GM18907 (cell line): ENCODE measurements around the gene ADAMTS19.
"Not testable (repeated sequence)": the region's sequence is repeated elsewhere in the genome, so short reads cannot be mapped to it uniquely, and the experiment has no call there.

Source experiments
- ATAC-seq: cut with Tn5 transposase; IDR thresholded peaks from one replicate; pipeline ENCODE4 v1.9.1; 2021; ENCODE audit warnings: mild to moderate bottlenecking, moderate library complexity; ENCODE audit not compliant: unreplicated experiment

ADAMTS19 gene

DNA sequence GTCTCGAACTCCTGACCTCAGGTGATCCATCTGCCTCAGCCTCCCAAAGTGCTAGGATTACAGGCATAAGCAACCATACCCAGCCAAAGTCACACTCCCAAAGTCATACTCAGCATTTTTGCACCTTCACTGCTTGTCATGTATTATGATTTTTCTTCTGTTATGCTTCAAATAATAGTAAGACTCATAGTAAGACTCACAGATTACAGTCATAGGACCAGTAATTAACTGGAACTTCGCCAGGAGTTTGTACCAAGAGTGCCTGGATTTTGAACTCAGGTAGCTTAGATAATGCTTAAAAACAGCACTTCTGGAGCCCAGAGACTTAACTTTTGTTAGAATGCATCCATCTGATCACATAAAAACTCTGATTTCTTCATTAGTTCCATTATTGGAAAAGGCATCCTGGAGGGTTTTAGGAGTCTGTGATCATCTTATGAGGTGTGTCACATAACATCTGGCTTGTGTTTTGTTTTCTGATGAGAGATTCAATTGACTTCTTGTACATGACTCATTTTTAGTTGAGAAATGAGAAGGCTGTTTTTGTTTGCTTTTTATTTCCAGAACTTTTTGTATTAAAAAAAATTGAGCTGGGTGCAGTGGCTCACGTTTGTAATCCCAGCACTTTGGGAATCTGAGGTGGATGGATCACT, 131.5 kb downstream of the ADAMTS19 start:
- ATAC-seq, result no peak

DNA sequence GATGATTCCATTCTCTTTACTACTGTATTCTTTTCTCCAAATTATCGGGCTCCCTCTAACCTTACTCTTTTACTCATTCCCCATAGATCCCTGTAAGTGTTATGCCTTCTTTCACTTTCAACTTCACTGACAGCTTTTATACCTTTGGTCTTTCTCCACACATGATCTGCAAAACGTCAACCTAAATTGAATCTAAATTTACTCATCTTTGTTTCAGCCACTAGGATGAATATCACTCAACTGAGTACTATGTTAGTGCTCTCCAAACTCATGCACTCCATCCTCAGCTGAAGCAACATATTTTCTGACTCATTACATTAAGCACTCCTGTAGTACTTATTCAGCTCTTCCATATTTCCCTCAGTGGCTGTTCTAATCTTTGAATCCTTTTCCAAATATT, 133.4 kb downstream of the ADAMTS19 start:
- no peak for ATAC-seq

DNA sequence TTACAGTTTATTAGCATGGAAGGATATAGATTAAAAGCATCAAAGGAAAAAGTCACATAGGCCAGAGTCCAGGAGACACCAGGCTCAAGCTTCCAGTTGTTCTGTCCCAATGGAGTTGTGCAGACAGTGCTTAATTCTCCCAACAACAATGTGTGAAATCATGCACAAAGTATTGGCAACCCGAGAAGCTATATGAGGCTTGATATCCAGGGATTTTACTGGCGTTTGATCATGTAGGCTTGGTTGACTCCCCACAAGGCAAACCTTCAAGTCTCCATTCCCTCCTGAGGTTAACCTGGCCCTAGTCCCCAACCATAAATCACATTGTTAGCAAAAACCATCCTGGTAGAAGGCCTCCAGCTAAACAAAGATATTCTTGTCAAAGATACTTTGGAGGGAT, 141.5 kb downstream of the ADAMTS19 start:
- no peak for ATAC-seq

DNA sequence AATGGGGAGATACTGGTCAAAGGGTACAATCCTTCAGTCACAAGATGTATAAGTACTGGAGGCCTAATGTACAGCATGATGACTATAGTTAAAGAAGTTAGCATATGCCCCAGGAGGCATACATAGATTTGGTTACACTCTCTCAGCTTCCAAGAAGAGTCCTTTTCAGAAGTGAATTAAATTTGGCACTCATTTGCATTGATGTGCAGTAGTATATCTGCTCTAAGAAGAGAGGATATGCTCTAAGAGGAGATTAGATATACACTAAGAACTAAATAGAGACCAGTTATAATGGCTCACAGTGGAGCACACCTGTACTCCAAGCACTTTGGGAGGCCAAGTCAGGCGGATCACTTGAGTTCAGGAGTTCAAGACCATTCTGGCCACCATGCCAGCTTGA, 148.3 kb downstream of the ADAMTS19 start:
- ATAC-seq, result no peak

DNA sequence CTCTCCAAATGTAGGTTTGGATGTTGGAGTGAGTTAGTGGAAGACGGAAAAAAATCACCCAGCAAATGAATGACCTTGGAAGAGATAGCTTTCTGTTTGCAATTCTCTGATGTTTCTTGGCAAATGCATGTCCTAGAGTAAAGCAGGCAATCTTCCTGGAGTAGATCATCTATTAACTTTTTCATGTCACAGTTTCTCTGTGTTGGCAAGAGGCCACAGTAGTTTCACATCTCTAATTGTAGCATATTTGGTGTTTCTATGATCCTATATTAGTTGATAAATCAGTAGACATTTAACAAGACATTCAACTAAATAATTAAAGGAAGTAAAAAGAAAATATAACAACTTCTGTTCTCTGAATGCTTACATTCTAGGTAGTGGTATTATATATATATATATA, 149.6 kb downstream of the ADAMTS19 start:
- ATAC-seq, result peak; percentile 98

DNA sequence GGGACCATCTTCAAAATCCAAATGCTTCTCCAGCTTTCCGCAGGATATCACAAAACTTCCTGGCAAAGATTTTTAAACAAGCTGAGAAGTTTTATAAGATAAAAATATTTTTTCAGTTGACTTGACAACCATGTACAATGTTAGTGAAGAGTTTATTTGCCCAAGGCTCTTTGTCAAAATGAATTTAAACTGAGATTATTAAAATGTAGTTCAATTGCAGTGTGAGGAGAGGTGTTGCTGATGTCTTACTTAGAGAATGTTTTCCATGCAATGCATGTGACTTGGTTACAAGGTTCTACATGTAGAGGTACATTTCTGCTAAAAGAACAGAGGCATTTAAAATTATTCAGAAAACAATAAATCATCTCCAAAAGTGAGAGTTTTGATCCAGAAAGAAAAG, 156.4 kb downstream of the ADAMTS19 start:
- ATAC-seq, result no peak

DNA sequence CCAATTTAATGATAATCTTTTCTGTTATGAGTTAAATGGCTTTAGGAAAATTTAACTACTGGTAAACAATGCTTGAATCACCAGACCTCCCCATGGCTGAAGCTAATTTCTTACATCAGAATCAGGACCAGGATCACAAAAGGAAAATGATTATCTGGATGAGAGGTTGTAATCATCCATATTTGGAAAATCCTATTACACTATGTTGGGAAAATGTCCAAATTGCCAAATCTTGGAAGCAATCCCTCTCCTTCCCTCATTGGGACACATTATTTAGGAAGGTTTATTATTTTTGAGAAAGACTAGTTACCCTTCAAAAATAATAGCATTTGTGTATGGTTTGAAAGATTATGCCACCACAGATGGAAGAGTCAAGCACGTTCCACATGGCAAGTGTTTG, 157.1 kb downstream of the ADAMTS19 start:
- ATAC-seq, result no peak

DNA sequence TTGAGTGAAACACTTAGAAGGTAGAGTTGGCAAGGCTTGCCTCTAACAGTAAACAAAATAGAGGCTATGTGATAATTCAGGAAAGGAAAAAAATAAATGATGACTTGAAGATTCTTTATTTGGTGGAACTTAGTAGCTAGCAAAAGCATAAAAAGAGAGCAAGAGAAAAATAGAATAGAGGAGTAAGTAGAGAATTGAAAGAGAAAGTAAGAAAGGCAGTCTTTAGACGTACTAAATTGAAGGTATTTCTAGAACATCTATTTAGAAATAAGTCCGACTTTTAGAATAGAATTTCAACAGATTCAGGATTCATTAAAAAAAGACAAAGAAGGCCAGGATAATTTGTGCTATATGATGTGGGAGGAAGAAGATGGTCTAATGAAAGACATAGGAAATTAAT, 159.7 kb downstream of the ADAMTS19 start:
- no peak for ATAC-seq

DNA sequence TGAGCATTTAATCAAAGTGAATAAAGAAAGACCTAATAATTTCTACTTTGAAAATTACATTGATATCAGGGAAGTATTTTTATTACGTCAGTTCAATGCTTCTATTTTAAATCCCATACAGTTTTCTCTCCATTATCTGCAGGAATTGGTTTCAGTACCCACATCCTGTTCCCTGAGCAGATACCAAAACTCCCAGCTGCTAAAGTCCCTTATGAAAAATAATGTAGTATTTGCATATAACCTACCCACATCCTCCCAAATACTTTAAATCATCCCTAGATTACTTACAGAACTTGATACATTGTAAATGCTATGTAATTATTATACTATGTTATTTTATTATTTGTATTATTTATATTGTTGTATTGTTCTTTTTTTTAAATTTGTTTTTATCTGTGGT, 162.4 kb downstream of the ADAMTS19 start:
- peak; percentile 52 for ATAC-seq

DNA sequence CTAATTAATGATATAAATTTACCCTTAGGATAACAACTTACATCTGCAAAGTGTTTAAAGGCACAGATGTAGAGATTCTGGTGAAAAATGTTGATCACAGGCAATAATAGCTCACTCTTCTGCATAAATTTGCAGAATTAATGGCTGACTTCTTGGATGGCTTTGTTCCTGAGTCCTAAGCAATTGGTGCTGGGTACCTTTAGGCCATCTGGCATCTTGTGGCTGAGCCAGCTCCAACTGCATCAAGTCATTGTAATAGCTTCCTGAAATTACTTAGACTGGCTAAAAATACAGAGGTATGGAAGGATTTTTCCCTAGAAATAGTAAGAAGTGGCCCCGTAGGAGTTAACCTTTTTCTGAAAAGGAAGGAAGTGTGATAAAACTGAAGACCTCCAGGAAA, 169.5 kb downstream of the ADAMTS19 start:
- no peak for ATAC-seq

DNA sequence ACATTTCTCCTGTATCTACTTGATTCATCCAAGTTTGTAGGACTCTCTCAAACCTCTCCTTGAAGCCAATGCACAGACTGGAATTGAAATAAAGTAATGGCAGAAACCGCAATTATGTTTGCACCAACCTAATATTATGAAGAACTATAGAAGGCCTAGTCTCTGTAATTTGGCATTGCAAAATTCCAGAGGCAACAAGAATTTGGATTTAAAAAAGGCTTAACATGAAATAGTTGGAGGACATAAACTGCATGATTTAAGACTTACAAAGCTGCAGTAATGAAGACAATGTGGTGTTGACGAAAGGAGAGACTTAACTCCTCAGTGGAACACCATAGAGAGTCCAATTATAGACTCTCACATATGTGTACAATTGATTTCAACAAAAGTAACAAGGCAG, 170.0 kb downstream of the ADAMTS19 start:
- ATAC-seq, result no peak

DNA sequence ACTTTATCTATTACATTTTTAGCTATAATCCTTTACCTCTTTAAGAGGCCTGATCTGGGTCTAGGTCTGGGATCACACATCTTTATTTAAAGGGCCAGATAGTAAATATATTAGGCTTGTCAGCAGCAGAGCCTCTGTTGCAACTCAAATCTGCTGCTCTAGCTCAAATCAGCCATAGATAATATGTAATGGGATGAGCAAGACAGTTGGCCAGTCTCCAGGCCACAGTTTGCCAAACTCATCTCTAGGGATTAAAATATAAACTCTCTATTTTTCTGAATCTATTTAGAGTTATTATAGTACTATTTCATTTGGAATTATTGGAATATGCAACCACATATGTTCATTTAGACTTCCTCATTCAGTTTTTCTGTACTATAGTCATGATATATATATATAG, 171.9 kb downstream of the ADAMTS19 start:
- no peak for ATAC-seq

DNA sequence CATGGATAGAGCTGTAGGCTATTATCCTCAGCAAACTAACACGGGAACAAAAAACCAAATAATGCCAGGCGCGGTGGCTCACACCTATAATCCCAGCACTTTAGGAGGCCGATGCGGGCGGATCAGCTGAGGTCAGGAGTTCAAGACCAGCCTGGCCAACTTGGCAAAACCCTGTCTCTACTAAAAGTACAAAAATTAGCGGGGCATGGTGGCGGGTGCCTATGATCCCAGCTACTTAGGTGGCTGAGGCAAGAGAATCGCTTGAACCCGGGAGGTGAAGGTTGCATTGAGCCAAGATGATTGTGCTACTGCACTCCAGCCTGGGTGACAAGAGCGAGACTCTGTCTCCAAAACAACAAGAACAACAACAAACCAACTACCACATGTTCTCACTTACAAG, 177.4 kb downstream of the ADAMTS19 start:
- not testable (repeated sequence) for ATAC-seq

DNA sequence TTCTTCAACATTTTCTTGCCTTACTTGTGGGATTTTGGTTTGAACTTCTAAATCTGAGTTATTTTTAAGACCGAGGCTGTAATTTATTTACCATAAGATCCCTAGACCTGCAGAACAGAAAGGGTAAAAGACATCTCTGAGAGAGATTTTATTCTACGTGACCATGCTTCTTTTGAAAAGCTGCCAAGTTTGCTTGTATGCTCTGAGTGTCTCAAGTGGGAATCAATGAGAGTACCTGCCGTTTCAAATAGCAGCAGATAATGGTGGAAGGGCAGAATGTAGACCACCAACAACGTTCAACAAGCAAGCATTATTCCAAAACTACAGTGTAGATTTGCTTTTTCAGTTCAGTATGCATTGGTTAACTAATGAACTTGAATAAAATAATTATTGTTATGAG, 179.2 kb downstream of the ADAMTS19 start:
- ATAC-seq, result no peak

DNA sequence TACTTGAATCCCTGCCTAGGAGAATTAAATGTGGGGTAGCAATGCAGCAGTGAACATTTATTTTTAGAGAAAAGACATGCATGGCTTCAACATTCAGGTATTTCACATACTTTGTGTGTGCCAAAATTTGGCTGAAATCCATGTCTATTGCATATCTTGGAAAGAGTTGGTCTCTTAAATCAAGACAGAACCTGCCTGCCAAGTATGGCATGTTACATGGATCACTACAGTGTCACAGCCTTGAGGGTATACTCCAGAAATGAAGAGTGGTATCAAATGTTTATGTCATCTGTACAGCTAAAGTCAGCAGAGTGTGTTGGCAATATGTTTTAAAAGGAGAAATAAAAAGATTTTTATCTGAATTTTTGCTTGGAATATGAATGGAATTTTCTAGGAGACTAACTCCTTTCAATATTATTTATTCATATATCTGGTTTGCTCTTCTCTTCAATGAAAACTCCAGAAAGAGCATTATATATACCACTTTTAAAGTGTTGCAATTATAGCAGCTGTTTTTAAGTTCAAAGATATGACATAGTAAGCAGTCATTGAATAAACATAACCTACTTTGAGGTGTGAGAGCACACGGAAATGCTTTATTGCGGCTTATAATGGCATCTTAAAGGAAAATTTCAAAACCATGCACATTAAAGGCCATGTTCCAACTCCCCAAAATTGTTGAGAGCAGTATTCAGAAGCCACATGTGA, 192.4 kb downstream of the ADAMTS19 start:
- ATAC-seq, result no peak

DNA sequence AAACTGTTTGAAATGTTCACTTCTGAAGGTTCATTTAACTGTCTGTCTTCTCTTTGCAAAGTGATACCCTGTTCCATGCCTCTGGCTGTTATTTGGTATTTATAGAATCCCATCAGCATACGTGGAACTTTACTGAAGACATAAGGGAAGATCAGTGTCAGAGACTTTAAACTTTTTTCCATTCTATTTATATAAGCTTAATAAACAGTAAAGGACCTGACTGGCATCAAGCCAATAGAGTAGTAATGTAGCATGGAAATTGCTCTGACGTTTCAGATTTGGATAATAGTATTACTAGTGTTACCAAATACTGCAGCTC, 192.9 kb downstream of the ADAMTS19 start:
- ATAC-seq, result no peak

DNA sequence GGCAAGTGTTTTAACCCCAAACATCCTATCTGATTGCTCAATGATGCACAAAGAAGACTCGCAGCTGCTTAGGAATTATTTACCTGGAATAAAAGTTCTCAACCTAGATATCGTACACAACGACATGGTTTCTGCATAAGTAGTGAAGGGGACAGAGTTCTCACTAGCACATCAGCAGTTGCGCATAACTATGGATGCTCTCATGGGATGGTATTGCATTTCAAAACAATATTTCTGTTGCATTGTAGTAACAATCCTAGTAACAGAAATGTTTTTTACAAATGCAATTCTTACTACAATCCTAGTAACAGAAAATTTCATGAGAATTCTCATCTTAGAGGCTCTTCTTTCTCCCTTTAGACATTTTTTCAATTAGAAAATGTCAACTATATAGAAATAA, 193.3 kb downstream of the ADAMTS19 start:
- no peak for ATAC-seq

DNA sequence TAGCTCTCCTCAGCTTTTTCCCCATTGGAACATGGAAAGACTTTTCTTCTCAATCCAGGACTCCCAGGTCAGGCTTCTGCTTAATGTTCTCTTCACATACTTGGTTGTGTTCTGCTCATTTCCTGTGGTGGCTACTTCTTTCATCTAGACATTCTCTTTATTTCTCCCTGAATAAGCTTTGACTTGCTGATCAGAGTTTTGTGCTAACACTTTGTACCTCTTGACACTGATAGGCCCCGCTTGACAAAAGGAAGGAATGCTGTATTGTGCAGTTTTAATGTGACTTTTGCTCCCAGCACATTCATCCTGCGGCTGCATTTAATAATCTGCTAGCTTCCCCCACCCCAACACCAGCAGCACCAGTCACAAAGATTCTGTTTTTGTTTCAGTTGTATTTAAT, 196.9 kb downstream of the ADAMTS19 start:
- ATAC-seq, result no peak

DNA sequence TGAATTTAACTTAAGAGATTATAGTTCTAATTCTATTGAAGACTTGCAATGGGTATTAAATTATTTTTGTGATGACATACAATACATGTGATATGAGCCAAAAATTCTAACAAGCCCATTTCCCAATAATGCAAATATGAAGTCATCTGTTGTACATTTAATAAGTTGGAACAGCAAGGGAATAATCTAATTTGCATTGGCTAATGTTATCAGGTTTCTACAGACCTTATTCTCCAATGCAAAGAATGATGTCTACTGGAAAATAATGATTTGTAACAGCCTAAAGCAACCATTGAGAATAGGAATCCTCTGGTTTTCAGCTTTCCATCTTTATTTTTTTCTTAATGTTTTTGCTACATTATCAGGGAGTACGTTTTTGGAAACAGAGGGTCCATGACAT, 198.7 kb downstream of the ADAMTS19 start:
- no peak for ATAC-seq

DNA sequence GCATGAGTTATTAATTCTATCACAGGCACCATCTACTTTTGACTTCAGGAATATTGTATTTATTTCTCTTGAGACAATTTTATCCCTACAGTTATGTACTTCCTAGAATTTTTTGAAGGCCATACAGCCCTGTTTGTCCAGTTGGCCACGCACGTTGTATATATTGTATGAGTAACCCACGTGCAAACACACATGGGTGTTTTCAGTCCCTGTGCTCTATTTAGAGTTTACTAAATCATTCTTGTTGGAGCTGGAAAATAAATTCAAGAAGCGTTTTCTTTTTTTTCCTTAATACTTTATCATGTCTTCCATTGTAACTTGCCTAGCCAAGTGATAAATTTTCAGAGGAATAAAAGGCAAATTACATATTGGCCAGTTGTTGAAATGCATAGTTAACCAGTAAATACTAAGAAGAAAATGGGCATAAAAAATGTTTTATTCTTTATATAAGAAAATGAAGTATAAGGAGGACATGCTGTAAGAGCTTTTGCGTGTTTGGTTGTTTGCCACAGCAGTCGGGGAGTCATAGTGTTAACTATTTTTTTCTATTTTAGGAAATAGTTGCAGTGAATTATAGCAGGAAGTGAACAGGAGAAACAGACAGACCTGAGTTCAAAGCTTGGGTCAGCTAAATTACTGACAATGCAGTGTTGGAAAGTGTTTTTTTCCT, 201.4 kb downstream of the ADAMTS19 start:
- no peak for ATAC-seq

DNA sequence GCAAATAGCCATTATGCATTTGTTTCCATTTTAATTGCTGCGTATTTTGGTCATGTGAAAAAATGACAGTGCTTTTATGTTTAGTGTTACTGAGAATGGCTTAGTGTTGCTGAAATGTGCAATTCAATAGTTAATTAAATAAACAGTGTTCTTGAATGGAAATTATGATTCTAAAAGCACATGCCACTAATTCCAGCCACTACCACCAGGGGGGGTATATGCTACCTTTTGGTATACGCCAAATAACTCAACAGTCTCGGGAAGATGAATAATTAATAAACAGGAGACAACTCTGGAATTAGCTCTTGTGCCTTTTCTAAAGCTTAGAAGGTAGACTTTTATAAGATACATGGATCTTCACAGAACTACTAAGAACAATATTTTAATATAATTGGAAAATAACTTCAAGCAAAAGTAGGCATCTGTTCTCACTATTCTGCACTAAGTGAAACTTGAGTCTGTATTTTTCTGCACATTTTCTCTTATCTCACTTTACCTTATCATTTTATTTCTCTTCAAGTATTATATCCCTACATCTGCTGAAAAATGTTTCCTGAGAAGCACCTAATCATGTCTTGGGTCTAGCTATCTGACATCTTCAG, 204.3 kb downstream of the ADAMTS19 start:
- peak; percentile 84 for ATAC-seq

DNA sequence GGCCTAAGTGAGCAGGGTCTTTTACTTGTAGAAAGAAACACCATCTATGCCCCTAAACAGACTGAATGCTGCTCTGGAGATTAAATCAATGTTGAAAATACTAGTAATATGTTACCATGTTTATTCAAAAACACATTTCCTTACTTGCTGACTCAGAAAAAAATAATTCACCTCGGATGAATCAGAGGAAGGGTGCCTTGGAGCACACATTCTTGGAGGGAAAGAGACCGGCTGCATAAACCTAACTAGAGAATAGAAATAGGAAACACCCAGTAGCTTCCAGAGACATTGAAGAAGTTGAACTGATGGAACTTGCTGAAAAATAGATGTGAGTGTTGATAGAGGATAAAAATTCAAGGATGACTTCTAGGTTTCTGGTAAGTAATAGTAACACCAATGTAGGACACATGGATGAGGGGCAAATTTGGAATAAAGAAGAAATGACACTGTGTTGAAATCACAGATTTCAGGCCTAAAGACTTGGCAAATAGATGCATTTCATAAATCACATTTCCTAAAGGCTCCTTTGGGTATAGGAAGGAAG, 210.9 kb downstream of the ADAMTS19 start:
- no peak for ATAC-seq
